K562 (cell line): ENCODE measurements around the gene MYL12A. TPM values are rescaled to one million over a fixed set of nuclear protein-coding genes. Genes with fewer than 3 reads are reported as not detected.
A peak's percentile ranks its signal among the peaks of the same experiment; 100 is the strongest.

Experiments used
- ARHGAP35 ChIP-seq: fragments of 450-650 bp; IDR thresholded peaks from 2 replicates; pipeline ENCODE4 v1.6.1; 2018; ENCODE audit not compliant: partially characterized antibody
- ARNT ChIP-seq, 2 experiments: fragments of 450-650 bp; IDR thresholded peaks; 2 replicates each; pipeline ENCODE4 v1.6.1; 2016; ENCODE audit warnings: mild to moderate bottlenecking in 1 of 2
- CBX3 ChIP-seq, 2 experiments: IDR thresholded peaks; 1 replicate in 1 of 2; 2 replicates in 1 of 2; pipeline ENCODE4 v1.6.1; 2012; ENCODE audit warnings: inconsistent platforms in 2 of 2, low read length in 2 of 2, borderline replicate concordance in 1 of 2, control low read depth in 1 of 2
- DPF2 ChIP-seq: fragments of 450-650 bp; IDR thresholded peaks from 2 replicates; pipeline ENCODE4 v1.6.1; 2016
- MTA3 ChIP-seq: fragments of 450-650 bp; formaldehyde crosslinking; IDR thresholded peaks from 2 replicates; pipeline ENCODE4 v1.6.1; 2017; ENCODE audit warnings: mild to moderate bottlenecking, borderline replicate concordance
- NFE2 ChIP-seq: IDR thresholded peaks from 2 replicates; pipeline ENCODE4 v1.6.1; 2014; ENCODE audit warnings: antibody characterized with exemption, low read depth
- POLR2AphosphoS2 ChIP-seq: IDR thresholded peaks from 2 replicates; pipeline ENCODE4 v1.6.1; 2012; ENCODE audit warnings: low read length, improper control_type of control experiment
- SOX6 ChIP-seq: fragments of 450-650 bp; IDR thresholded peaks from 2 replicates; pipeline ENCODE4 v1.6.1; 2014; ENCODE audit warnings: mild to moderate bottlenecking
- polyA plus RNA-seq, 8 experiments: library from polyadenylated mRNA; depleted of rRNA in 4 of 8; stranded (reverse) in 5 of 8; unstranded in 3 of 8; fragments of >200 nt; fragmentation: Nextera tagmentation in 2 of 8; fragmentation: Illumina TruSeq in 1 of 8; extraction: Ambion mirVana in 2 of 8; extraction: Trizol in 1 of 8; gene quantifications; 2 replicates each; pipeline versions ENCODE4 v1.2.1 to v1.2.3, GENCODE V29; 2011 to 2014; ENCODE audit warnings: inconsistent platforms in 1 of 8, missing spikeins in 1 of 8
- total RNA-seq, 7 experiments: library from RNA; depleted of rRNA in 6 of 7; stranded (reverse); fragments of >200 nt in 6 of 7; fragmentation: Illumina TruSeq in 2 of 7; extraction: Trizol in 2 of 7; gene quantifications; 2 replicates each; pipeline versions ENCODE4 v1.2.1 to v1.2.3, GENCODE V29; 2011 to 2021; ENCODE audit warnings: low replicate concordance in 1 of 7
- TF ChIP-seq, protein P1 (sequence below): fragments of 250-450 bp; sonication (Bioruptor Pico); IDR thresholded peaks from 2 replicates; pipeline ENCODE4 v1.5.0; 2021; ENCODE audit warnings: mild to moderate bottlenecking, moderate library complexity
- TF ChIP-seq, protein P2 (sequence below): fragments of 450-650 bp; IDR thresholded peaks from 2 replicates; pipeline ENCODE4 v1.6.1; 2017; ENCODE audit warnings: antibody characterized with exemption
- TF ChIP-seq, protein P3 (sequence below), 2 experiments: fragments of 450-650 bp; IDR thresholded peaks; 2 replicates each; pipeline ENCODE4 v1.6.1; 2016; ENCODE audit warnings: mild to moderate bottlenecking in 2 of 2, borderline replicate concordance in 1 of 2, low read depth in 1 of 2, moderate library complexity in 1 of 2
- TF ChIP-seq, protein P4 (sequence below): IDR thresholded peaks from 2 replicates; pipeline ENCODE4 v1.6.1; 2014; ENCODE audit warnings: antibody characterized with exemption

The MYL12A gene
- total and polyA plus RNA-seq, 9 of the 15 experiments (the other 6 are each of a cell fraction or from before 2014, with no cell fraction given) = 308 to 1,031 (median 559) TPM

DNA sequence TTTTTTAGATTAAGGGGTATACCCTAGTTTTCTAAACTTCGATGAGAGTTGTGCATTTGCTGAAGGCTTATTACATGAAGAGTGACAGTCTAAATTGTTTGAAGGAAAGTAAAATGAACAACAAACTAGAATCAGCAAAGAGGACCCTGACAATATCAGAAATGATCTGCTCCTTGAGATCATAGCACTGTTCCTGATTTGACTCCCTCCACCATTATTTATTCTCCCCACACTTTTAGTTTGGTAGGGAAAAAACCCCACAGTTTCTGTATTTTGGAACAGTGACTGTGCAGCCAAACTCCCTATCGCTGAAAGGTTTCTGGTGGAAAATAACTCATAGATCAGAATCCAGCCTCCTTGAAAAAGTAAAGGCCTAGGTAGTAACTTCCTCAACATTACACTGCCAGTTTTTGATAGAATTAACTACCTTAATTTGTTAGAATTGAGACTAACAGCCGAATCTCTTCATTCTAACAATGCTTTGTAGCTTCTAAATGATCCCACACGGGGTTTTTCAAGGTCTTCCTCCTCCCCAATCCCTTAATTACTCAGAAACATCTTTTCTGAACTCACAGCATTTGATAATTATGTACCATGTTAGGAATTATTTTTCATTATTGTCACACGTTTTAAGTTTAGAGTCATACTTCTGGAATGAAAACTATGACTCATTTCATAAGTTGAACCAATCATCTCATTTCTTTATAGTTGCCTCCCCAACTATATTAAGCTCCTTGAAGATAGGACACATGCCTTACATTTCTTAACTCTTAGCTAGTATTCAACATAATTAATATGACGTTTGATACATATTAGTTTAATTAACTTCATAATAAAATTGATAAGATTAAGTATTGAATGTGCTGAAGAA, 2.9 kb downstream of the MYL12A start (continued):
- TF ChIP-seq, protein P1, sequence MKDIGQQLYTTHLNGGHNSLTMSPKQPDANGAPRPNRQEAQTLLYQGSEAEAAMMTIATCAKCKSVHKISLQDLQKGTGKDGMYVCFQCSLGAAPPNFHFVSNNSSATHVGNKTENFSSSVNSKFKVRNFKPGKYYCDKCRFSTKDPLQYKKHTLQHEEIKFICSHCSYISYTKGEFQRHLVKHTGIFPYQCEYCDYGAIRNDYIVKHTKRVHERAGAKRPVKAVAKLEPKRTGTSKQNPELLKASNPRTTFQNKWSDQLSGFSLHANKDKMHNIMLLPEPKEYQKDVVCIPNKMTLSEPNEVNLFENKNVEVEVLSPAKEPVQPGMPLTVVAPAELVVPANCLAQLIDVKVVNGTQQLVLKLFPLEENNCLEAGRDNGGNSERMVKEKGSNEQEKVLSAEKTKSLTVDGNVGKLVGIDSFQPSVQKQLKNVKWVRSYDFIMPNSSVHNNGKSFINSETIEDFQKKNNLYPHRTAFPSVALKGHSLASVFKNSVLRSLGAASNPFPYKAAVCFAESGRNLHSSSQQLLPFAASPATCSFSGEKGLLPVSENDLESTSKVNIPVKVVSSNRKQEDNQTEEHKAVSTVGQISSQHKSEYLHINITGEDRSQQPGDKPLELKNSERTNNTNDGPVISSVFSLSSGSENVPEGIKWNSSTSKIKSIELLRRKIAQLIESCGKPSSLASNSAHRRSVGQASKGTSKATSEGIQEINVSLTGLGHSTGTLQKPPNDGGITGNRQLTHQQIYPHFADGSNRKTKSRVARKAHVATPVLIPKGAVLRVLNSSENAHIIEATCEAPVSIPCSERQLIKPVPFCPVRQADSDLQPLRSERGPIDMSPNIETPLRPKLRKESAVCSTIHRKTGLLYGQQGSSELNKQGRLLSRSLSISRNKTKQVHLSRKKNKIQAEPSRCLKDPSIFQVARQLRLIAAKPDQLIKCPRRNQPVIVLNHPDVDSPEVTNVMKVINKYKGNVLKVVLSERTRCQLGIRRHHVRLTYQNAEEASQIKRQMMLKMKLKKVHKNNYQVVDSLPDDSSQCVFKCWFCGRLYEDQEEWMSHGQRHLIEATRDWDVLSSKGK (CRISPR knock-in tag) = no peak
- TF ChIP-seq ARNT (IDR thresholded peaks at IDR 0.05) (no peak), MTA3 (no peak), POLR2AphosphoS2 (peak; percentile 72; the same call in 1 of the 2 replicates), NFE2 (no peak), DPF2 (0 out of 2 replicates have a peak, but pooled peaks have one; percentile 33), ARHGAP35 (no peak), CBX3 (IDR thresholded peaks at IDR 0.05; ENCODE audit: borderline replicate concordance in 1 of 2, low read length in 2 of 2) (no peak), SOX6 (no peak)
- TF ChIP-seq, protein P2, sequence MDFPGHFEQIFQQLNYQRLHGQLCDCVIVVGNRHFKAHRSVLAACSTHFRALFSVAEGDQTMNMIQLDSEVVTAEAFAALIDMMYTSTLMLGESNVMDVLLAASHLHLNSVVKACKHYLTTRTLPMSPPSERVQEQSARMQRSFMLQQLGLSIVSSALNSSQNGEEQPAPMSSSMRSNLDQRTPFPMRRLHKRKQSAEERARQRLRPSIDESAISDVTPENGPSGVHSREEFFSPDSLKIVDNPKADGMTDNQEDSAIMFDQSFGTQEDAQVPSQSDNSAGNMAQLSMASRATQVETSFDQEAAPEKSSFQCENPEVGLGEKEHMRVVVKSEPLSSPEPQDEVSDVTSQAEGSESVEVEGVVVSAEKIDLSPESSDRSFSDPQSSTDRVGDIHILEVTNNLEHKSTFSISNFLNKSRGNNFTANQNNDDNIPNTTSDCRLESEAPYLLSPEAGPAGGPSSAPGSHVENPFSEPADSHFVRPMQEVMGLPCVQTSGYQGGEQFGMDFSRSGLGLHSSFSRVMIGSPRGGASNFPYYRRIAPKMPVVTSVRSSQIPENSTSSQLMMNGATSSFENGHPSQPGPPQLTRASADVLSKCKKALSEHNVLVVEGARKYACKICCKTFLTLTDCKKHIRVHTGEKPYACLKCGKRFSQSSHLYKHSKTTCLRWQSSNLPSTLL = no peak
- TF ChIP-seq, protein P3, sequence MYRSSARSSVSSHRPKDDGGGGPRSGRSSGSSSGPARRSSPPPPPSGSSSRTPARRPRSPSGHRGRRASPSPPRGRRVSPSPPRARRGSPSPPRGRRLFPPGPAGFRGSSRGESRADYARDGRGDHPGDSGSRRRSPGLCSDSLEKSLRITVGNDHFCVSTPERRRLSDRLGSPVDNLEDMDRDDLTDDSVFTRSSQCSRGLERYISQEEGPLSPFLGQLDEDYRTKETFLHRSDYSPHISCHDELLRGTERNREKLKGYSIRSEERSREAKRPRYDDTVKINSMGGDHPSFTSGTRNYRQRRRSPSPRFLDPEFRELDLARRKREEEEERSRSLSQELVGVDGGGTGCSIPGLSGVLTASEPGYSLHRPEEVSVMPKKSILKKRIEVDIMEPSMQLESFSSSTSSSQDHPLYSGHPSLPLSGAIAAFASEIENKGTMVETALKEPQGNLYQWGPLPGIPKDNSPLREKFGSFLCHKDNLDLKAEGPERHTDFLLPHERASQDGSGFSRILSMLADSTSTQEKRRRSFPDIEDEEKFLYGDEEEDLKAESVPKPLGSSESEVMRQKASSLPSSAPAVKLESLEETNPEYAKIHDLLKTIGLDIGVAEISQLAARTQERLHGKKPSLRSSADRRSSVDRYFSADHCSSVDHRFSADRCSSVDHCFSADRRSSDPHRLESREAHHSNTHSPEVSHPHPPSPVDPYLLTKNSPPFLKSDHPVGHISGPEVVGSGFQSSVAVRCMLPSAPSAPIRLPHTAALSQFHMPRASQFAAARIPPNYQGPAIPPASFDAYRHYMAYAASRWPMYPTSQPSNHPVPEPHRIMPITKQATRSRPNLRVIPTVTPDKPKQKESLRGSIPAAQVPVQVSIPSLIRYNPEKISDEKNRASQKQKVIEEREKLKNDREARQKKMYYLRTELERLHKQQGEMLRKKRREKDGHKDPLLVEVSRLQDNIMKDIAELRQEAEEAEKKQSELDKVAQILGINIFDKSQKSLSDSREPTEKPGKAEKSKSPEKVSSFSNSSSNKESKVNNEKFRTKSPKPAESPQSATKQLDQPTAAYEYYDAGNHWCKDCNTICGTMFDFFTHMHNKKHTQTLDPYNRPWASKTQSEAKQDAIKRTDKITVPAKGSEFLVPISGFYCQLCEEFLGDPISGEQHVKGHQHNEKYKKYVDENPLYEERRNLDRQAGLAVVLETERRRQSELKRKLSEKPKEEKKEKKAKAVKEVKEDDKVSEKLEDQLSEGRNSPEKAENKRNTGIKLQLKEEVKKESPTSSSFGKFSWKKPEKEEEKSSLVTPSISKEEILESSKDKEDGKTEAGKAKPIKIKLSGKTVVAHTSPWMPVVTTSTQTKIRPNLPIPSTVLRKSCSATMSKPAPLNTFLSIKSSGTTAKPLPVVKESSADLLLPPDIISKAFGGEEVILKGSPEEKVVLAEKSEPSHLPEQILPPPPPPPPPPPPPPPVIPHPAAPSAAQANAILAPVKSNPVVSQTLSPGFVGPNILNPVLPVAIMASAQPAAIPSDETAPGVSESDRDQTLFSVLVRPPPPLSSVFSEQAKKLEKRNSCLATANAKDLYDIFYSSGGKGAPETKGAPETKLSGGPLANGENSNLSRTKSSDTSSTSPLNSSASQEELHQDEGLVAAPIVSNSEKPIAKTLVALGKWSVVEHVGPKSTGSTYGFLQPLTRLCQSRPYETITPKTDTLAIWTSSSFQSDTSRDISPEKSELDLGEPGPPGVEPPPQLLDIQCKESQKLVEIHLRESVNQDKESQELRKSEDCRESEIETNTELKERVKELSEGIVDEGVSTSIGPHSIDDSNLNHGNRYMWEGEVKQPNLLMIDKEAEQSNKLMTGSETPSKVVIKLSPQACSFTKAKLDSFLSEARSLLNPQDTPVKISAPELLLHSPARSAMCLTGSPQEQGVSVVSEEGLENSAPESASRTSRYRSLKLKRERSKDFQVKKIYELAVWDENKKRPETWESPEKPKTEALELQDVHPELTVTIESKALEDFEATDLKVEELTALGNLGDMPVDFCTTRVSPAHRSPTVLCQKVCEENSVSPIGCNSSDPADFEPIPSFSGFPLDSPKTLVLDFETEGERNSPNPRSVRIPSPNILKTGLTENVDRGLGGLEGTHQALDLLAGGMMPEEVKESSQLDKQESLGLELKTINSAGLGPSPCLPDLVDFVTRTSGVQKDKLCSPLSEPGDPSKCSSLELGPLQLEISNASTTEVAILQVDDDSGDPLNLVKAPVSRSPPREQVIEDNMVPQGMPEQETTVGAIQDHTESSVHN (IDR thresholded peaks at IDR 0.05; ENCODE audit: borderline replicate concordance in 1 of 2, low read depth in 1 of 2) = no peak
- TF ChIP-seq, protein P4, sequence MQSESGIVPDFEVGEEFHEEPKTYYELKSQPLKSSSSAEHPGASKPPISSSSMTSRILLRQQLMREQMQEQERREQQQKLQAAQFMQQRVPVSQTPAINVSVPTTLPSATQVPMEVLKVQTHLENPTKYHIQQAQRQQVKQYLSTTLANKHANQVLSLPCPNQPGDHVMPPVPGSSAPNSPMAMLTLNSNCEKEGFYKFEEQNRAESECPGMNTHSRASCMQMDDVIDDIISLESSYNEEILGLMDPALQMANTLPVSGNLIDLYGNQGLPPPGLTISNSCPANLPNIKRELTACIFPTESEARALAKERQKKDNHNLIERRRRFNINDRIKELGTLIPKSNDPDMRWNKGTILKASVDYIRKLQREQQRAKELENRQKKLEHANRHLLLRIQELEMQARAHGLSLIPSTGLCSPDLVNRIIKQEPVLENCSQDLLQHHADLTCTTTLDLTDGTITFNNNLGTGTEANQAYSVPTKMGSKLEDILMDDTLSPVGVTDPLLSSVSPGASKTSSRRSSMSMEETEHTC = no peak
